ENCODE results near the gene RHOT2.

GRCh38 chr16:707062-707538 is 39.2 kb downstream of the RHOT2 start:
- TF ChIP-seq, protein P1, sequence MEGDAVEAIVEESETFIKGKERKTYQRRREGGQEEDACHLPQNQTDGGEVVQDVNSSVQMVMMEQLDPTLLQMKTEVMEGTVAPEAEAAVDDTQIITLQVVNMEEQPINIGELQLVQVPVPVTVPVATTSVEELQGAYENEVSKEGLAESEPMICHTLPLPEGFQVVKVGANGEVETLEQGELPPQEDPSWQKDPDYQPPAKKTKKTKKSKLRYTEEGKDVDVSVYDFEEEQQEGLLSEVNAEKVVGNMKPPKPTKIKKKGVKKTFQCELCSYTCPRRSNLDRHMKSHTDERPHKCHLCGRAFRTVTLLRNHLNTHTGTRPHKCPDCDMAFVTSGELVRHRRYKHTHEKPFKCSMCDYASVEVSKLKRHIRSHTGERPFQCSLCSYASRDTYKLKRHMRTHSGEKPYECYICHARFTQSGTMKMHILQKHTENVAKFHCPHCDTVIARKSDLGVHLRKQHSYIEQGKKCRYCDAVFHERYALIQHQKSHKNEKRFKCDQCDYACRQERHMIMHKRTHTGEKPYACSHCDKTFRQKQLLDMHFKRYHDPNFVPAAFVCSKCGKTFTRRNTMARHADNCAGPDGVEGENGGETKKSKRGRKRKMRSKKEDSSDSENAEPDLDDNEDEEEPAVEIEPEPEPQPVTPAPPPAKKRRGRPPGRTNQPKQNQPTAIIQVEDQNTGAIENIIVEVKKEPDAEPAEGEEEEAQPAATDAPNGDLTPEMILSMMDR (IDR thresholded peaks at IDR 0.05) = no peak
- TF ChIP-seq POLR2A (IDR thresholded peaks at IDR 0.05) = no peak

Measured in testis (tissue), 2 donors.